ENCODE results near the gene SNTG2. TPM values are rescaled to one million over a fixed set of nuclear protein-coding genes. Genes with fewer than 3 reads are reported as not detected.

Gene SNTG2
- total RNA-seq, 1 donor from 2014 or later: 0.47 TPM

DNA sequence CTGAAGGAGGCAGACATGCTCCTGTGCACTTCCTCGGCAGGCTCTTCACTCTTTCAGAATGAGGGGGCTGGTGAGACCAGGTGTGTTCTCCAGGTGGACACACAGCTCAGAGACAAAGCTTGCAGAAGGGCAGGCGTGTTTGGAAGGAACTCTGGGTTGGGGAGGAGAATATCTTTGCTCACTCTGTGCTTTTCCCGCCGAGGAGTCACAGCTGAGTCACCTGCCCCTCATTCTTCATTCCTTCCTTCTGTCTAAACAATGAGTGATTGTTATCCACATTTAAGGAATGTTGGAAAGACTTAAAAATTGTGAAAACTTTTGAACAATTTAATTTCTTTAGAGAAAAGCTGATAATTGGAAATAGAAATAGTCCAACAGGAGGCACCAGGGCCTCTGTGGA is 336.3 kb downstream of the SNTG2 start:
- Mint-ChIP-seq H3K27ac (ENCODE audit: unreplicated experiment) (no peak overlapping the region), H3K9me3 (no peaks in the 10 kb centered on the region), H3K27me3 (ENCODE audit: low read depth) (no peaks in the 10 kb centered on the region), H3K36me3 (ENCODE audit: low read depth) (no peaks in the 10 kb centered on the region), H3K4me3 (no peak overlapping the region), H3K4me1 (no peaks in the 10 kb centered on the region)
- DNase-seq (ENCODE audit: low read depth, low spot score): no peak
- TF ChIP-seq, protein P1, sequence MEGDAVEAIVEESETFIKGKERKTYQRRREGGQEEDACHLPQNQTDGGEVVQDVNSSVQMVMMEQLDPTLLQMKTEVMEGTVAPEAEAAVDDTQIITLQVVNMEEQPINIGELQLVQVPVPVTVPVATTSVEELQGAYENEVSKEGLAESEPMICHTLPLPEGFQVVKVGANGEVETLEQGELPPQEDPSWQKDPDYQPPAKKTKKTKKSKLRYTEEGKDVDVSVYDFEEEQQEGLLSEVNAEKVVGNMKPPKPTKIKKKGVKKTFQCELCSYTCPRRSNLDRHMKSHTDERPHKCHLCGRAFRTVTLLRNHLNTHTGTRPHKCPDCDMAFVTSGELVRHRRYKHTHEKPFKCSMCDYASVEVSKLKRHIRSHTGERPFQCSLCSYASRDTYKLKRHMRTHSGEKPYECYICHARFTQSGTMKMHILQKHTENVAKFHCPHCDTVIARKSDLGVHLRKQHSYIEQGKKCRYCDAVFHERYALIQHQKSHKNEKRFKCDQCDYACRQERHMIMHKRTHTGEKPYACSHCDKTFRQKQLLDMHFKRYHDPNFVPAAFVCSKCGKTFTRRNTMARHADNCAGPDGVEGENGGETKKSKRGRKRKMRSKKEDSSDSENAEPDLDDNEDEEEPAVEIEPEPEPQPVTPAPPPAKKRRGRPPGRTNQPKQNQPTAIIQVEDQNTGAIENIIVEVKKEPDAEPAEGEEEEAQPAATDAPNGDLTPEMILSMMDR (conservative IDR thresholded peaks at IDR 0.05): no peak

GRCh38 chr2:1287427-1287826 is 336.8 kb downstream of the SNTG2 start:
- Mint-ChIP-seq H3K4me1 (no peaks in the 10 kb centered on the region), H3K9me3 (peaks cover 3% of the 10 kb centered on the region), H3K36me3 (ENCODE audit: low read depth) (no peaks in the 10 kb centered on the region), H3K4me3 (no peak overlapping the region), H3K27ac (ENCODE audit: unreplicated experiment) (no peak overlapping the region), H3K27me3 (ENCODE audit: low read depth) (peaks cover under 1% of the 10 kb centered on the region)
- no peak for DNase-seq (ENCODE audit: low read depth, low spot score)
- TF ChIP-seq, protein P1 (conservative IDR thresholded peaks at IDR 0.05): no peak

GRCh38 chr2:1294900-1295299 is 344.3 kb downstream of the SNTG2 start:
- TF ChIP-seq, protein P1 (conservative IDR thresholded peaks at IDR 0.05): no peak
- Mint-ChIP-seq H3K4me1 (peaks cover 5% of the 10 kb centered on the region), H3K4me3 (no peak overlapping the region), H3K36me3 (ENCODE audit: low read depth) (no peaks in the 10 kb centered on the region), H3K27me3 (ENCODE audit: low read depth) (peaks cover 3% of the 10 kb centered on the region), H3K27ac (ENCODE audit: unreplicated experiment) (no peak overlapping the region), H3K9me3 (peaks cover 3% of the 10 kb centered on the region)
- no peak for DNase-seq (ENCODE audit: low read depth, low spot score)

DNA sequence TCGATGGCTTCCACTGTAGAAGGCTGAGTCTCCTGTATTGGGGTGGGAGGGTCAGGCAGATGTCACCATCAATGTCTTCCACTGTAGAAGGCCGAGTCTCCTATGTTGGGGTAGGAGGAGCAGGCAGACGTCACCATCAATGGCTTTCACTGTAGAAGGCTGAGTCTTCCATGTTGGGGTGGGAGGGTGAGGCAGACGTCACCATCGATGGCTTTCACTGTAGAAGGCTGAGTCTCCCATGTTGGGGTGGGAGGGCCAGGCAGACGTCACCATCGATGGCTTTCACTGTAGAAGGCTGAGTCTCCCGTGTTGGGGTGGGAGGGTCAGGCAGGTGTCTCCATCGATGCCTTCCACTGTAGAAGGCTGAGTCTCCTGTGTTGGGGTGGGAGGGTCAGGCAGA is 345.1 kb downstream of the SNTG2 start:
- Mint-ChIP-seq H3K27ac (ENCODE audit: unreplicated experiment) (no peak overlapping the region), H3K9me3 (peaks cover 3% of the 10 kb centered on the region), H3K4me1 (peaks cover 5% of the 10 kb centered on the region), H3K36me3 (ENCODE audit: low read depth) (no peaks in the 10 kb centered on the region), H3K4me3 (no peak overlapping the region), H3K27me3 (ENCODE audit: low read depth) (peaks cover 3% of the 10 kb centered on the region)
- DNase-seq (ENCODE audit: low read depth, low spot score): no peak
- TF ChIP-seq, protein P1 (conservative IDR thresholded peaks at IDR 0.05): no peak

GRCh38 chr2:1297372-1298159 is 346.9 kb downstream of the SNTG2 start:
- Mint-ChIP-seq H3K4me1 (peaks cover 5% of the 10 kb centered on the region), H3K36me3 (ENCODE audit: low read depth) (no peaks in the 10 kb centered on the region), H3K4me3 (no peak overlapping the region), H3K9me3 (no peaks in the 10 kb centered on the region), H3K27me3 (ENCODE audit: low read depth) (peaks cover 1% of the 10 kb centered on the region), H3K27ac (ENCODE audit: unreplicated experiment) (no peak overlapping the region)
- TF ChIP-seq, protein P1 (conservative IDR thresholded peaks at IDR 0.05): no peak
- no peak for DNase-seq (ENCODE audit: low read depth, low spot score)
